HepG2 (cell line): Measurements from ENCODE around the gene EPM2AIP1. TPM values are rescaled to one million over a fixed set of nuclear protein-coding genes. Genes with fewer than 3 reads are reported as not detected.

ENCODE experiments used
- ARNT2 ChIP-seq: sonication (generic); formaldehyde crosslinking; IDR thresholded peaks from 2 replicates; pipeline ENCODE4 v1.8.0; 2022; ENCODE audit warnings: mild to moderate bottlenecking, low read depth, missing genetic modification reagents, moderate library complexity
- DPF2 ChIP-seq: sonication (generic); formaldehyde crosslinking; IDR thresholded peaks from 2 replicates; pipeline ENCODE4 v1.4.0; 2020; ENCODE audit warnings: mild to moderate bottlenecking, low read depth, missing genetic modification reagents, borderline replicate concordance
- GABPA ChIP-seq, 2 experiments: IDR thresholded peaks; 2 replicates each; pipeline ENCODE4 v1.6.1; 2011 to 2016; ENCODE audit warnings: low read depth in 2 of 2, low read length in 1 of 2, missing biosample characterization in 1 of 2, missing genetic modification characterization in 1 of 2
- IRX3 ChIP-seq: sonication (generic); formaldehyde crosslinking; IDR thresholded peaks from 2 replicates; pipeline ENCODE4 v1.8.1; 2023; ENCODE audit warnings: mild to moderate bottlenecking, low read depth, missing genetic modification reagents, borderline replicate concordance
- KDM5A ChIP-seq: fragments of 200-600 bp; sonication (generic); IDR thresholded peaks from 2 replicates; pipeline ENCODE4 v1.7.0; 2018; ENCODE audit warnings: antibody characterized with exemption, mild to moderate bottlenecking, low read length, borderline replicate concordance
- MAF1 ChIP-seq: sonication (generic); formaldehyde crosslinking; IDR thresholded peaks from 2 replicates; pipeline ENCODE4 v1.5.0; 2020; ENCODE audit warnings: missing genetic modification reagents, borderline replicate concordance
- MAFG ChIP-seq: sonication (generic); formaldehyde crosslinking; IDR thresholded peaks from 2 replicates; pipeline ENCODE4 v1.5.1; 2020; ENCODE audit warnings: mild to moderate bottlenecking, missing genetic modification reagents
- MEIS2 ChIP-seq: sonication (generic); formaldehyde crosslinking; IDR thresholded peaks from 2 replicates; pipeline ENCODE4 v1.9.0; 2021; ENCODE audit warnings: mild to moderate bottlenecking, missing genetic modification reagents
- NFYC ChIP-seq: IDR thresholded peaks from 2 replicates; pipeline ENCODE4 v1.6.1; 2016; ENCODE audit warnings: missing genetic modification reagents, missing compliant biosample characterization
- NR3C1 ChIP-seq: sonication (generic); formaldehyde crosslinking; IDR thresholded peaks from 2 replicates; pipeline ENCODE4 v1.4.0; 2020; ENCODE audit warnings: missing genetic modification reagents
- RELA ChIP-seq: sonication (generic); formaldehyde crosslinking; IDR thresholded peaks from 2 replicates; pipeline ENCODE4 v1.4.0; 2020; ENCODE audit warnings: missing genetic modification reagents
- TBX2 ChIP-seq: sonication (generic); formaldehyde crosslinking; IDR thresholded peaks from 2 replicates; pipeline ENCODE4 v1.5.0; 2020; ENCODE audit warnings: missing genetic modification reagents, mild to moderate bottlenecking, borderline replicate concordance
- TRAFD1 ChIP-seq: sonication (generic); formaldehyde crosslinking; IDR thresholded peaks from 2 replicates; pipeline ENCODE4 v1.5.1; 2020; ENCODE audit warnings: missing genetic modification reagents, mild to moderate bottlenecking, borderline replicate concordance
- YY1 ChIP-seq: IDR thresholded peaks from 2 replicates; pipeline ENCODE4 v1.6.1; 2011; ENCODE audit warnings: low read length, low read depth, moderate library complexity, mild to moderate bottlenecking; ENCODE audit not compliant: insufficient read depth, insufficient replicate concordance
- ZMAT5 ChIP-seq: sonication (generic); formaldehyde crosslinking; IDR thresholded peaks from 2 replicates; pipeline ENCODE4 v1.5.0; 2020; ENCODE audit warnings: mild to moderate bottlenecking, low read depth, missing genetic modification reagents, borderline replicate concordance
- ZNF335 ChIP-seq: sonication (generic); formaldehyde crosslinking; IDR thresholded peaks from 2 replicates; pipeline ENCODE4 v1.4.0; 2020; ENCODE audit warnings: missing genetic modification reagents
- ZNF546 ChIP-seq: sonication (generic); formaldehyde crosslinking; conservative IDR thresholded peaks from 2 replicates; pipeline ENCODE4 v1.8.1; 2023; ENCODE audit warnings: mild to moderate bottlenecking, missing genetic modification reagents
- ZNF547 ChIP-seq: sonication (generic); formaldehyde crosslinking; IDR thresholded peaks from 2 replicates; pipeline ENCODE4 v1.5.1; 2020; ENCODE audit warnings: mild to moderate bottlenecking, missing genetic modification reagents
- ZNF563 ChIP-seq: sonication (generic); formaldehyde crosslinking; IDR thresholded peaks from 2 replicates; pipeline ENCODE4 v1.8.0; 2022; ENCODE audit warnings: mild to moderate bottlenecking, moderate library complexity, missing genetic modification reagents
- ZNF569 ChIP-seq: sonication (generic); formaldehyde crosslinking; IDR thresholded peaks from 2 replicates; pipeline ENCODE4 v1.5.0; 2020; ENCODE audit warnings: mild to moderate bottlenecking, missing genetic modification reagents, moderate library complexity, borderline replicate concordance
- ZNF598 ChIP-seq: sonication (generic); formaldehyde crosslinking; IDR thresholded peaks from 2 replicates; pipeline ENCODE4 v1.5.1; 2020; ENCODE audit warnings: mild to moderate bottlenecking, missing genetic modification reagents, borderline replicate concordance
- ZNF800 ChIP-seq: sonication (generic); formaldehyde crosslinking; IDR thresholded peaks from 2 replicates; pipeline ENCODE4 v1.4.0; 2020; ENCODE audit warnings: missing genetic modification reagents
- polyA plus RNA-seq, 8 experiments: library from polyadenylated mRNA; depleted of rRNA in 3 of 8; stranded (reverse) in 7 of 8; unstranded in 1 of 8; fragments of >200 nt; fragmentation: Illumina TruSeq in 4 of 8; extraction: Trizol in 4 of 8; gene quantifications; 2 replicates each; pipeline versions ENCODE4 v1.2.1 to v1.2.3, GENCODE V29; 2011 to 2016; ENCODE audit warnings: low read depth in 4 of 8, missing spikeins in 1 of 8, mixed read lengths in 1 of 8; ENCODE audit not compliant: insufficient read depth in 1 of 8
- total RNA-seq, 5 experiments: library from RNA; depleted of rRNA; stranded (reverse); fragments of >200 nt; fragmentation: Illumina TruSeq; extraction: Trizol; gene quantifications; 2 replicates each; pipeline ENCODE4 v1.2.3, GENCODE V29; 2016; ENCODE audit warnings: low read depth in 1 of 5

Gene EPM2AIP1
- total and polyA plus RNA-seq, 2 of the 13 experiments (the other 11 are each of a cell fraction or from before 2014, with no cell fraction given): 10.7 to 23.0 TPM

GRCh38 chr3:36991923-36992805 lies 767 bp downstream of the EPM2AIP1 start (continued):
- TF ChIP-seq MAFG (CRISPR knock-in tag): peak; percentile 73; the same call in 1 of the 2 replicates
- peak; percentile 4; the same call in 1 of the 2 replicates for TF ChIP-seq ZNF335 (CRISPR knock-in tag)
- peak; percentile 32; the same call in 1 of the 2 replicates for TF ChIP-seq KDM5A
- no peak for TF ChIP-seq RELA (CRISPR knock-in tag)
- no peak for TF ChIP-seq YY1
- no peak for TF ChIP-seq TBX2 (CRISPR knock-in tag)
- TF ChIP-seq ZNF800: no peak
- TF ChIP-seq ZNF598 (CRISPR knock-in tag): peak; percentile 96; the same call in 1 of the 2 replicates
- TF ChIP-seq GABPA (IDR thresholded peaks at IDR 0.05; ENCODE audit: low read depth, low read length): no peak
- no peak for TF ChIP-seq GABPA (CRISPR knock-in tag; IDR thresholded peaks at IDR 0.05; ENCODE audit: low read depth)
- no peak for TF ChIP-seq MEIS2 (CRISPR knock-in tag)
- 0 out of 2 replicates have a peak, but pooled peaks have one; percentile 68 for TF ChIP-seq ZMAT5
- TF ChIP-seq NR3C1 (CRISPR knock-in tag): no peak
- no peak for TF ChIP-seq NFYC (CRISPR knock-in tag)
- no peak for TF ChIP-seq ZNF563
- TF ChIP-seq DPF2 (CRISPR knock-in tag): no peak
- 0 out of 2 replicates have a peak, but pooled peaks have one; percentile 32 for TF ChIP-seq ZNF569 (CRISPR knock-in tag)
- TF ChIP-seq IRX3 (CRISPR knock-in tag): 0 out of 2 replicates have a peak, but pooled peaks have one; percentile 46
- no peak for TF ChIP-seq MAF1 (CRISPR knock-in tag)
- 0 out of 2 replicates have a peak, but pooled peaks have one; percentile 36 for TF ChIP-seq ARNT2 (CRISPR knock-in tag)
- 0 out of 2 replicates have a peak, but pooled peaks have one; percentile 81 for TF ChIP-seq ZNF546 (CRISPR knock-in tag)
- 0 out of 2 replicates have a peak, but pooled peaks have one; percentile 92 for TF ChIP-seq ZNF547 (CRISPR knock-in tag)
- TF ChIP-seq TRAFD1: 0 out of 2 replicates have a peak, but pooled peaks have one; percentile 4
